Gastroesophageal sphincter (tissue), 4 donors: ENCODE data around the gene TRAF3. TPM values are rescaled to one million over a fixed set of nuclear protein-coding genes. Genes with fewer than 3 reads are reported as not detected.

Experiments used
- ATAC-seq: fragments of 150-250 bp; one replicate; pipeline ENCODE4 v1.9.1; 2016; ENCODE audit warnings: mild to moderate bottlenecking, moderate library complexity
- H3K27ac ChIP-seq, 4 donors: fragments of 200-600 bp; sonication (generic) in 3 of 4; 1 replicate in 3 of 4; 2 replicates in 1 of 4; pipeline ENCODE4 v1.5.1; 2016 to 2019
- H3K27me3 ChIP-seq: fragments of 200-600 bp; sonication (generic); one replicate; pipeline ENCODE4 v1.5.1; 2019
- H3K36me3 ChIP-seq, 2 donors: fragments of 200-600 bp; sonication (generic); one replicate each; pipeline ENCODE4 v1.5.1; 2019; ENCODE audit warnings: control low read depth in 1 of 2
- H3K4me1 ChIP-seq, 3 donors: fragments of 200-600 bp; sonication (generic); 1 replicate in 2 of 3; 2 replicates in 1 of 3; pipeline ENCODE4 v1.5.1; 2016 to 2019; ENCODE audit warnings: control low read depth in 2 of 3
- H3K4me3 ChIP-seq, 2 donors: fragments of 200-600 bp; sonication (generic); one replicate each; pipeline ENCODE4 v1.5.1; 2019; ENCODE audit warnings: mild to moderate bottlenecking in 1 of 2, moderate library complexity in 1 of 2
- H3K9me3 ChIP-seq, 3 donors: fragments of 200-600 bp; sonication (generic); one replicate each; pipeline ENCODE4 v1.5.1; 2017 to 2019; ENCODE audit warnings: control low read depth in 2 of 3
- EP300 ChIP-seq: sonication (generic); formaldehyde crosslinking; IDR thresholded peaks from one replicate; pipeline ENCODE4 v1.6.1; 2017; ENCODE audit warnings: antibody characterized with exemption, mild to moderate bottlenecking
- POLR2A ChIP-seq, 2 donors: fragments of 450-650 bp; IDR thresholded peaks; one replicate each; pipeline ENCODE4 v1.6.1; 2017; ENCODE audit warnings: antibody characterized with exemption in 2 of 2, mild to moderate bottlenecking in 2 of 2, moderate library complexity in 1 of 2
- POLR2AphosphoS5 ChIP-seq: sonication (generic); formaldehyde crosslinking; IDR thresholded peaks from one replicate; pipeline ENCODE4 v1.6.1; 2017; ENCODE audit warnings: antibody characterized with exemption
- WGBS, 2 donors: methylation state at CpG; one replicate each; pipeline ENCODE4 v1.1.5; 2018; ENCODE audit warnings: low coverage in 1 of 2; 5-methylcytosine and 5-hydroxymethylcytosine counted together
- total RNA-seq, 4 donors: library from RNA; depleted of rRNA; stranded (reverse); fragments of >200 nt; gene quantifications; one replicate each; pipeline ENCODE4 v1.1.0, GENCODE V29; 2016
- TF ChIP-seq, protein P1 (sequence below), 4 experiments: fragments of 200-600 bp in 2 of 4; fragments of 450-650 bp in 2 of 4; sonication (generic) in 1 of 4; IDR thresholded peaks; one replicate each; pipeline ENCODE4 v1.5.1; 2017 to 2019; ENCODE audit warnings: antibody characterized with exemption in 4 of 4, mild to moderate bottlenecking in 2 of 4, moderate library complexity in 2 of 4

Gene TRAF3
- total RNA-seq, 4 donors from 2014 or later = 10.9 to 29.0 (median 18.7) TPM

- Histone ChIP-seq H3K4me1 (peaks cover 0 to 26% (median 12%) of the 10 kb centered on the region in 3 donors), H3K9me3 (no peaks in the 10 kb centered on the region), H3K36me3 (peaks cover 0 to 95% of the 10 kb centered on the region in 2 donors), H3K27ac (peak overlapping the region in 3 of 4 donors; percentile 62 to 68 (median 65)), H3K27me3 (no peaks in the 10 kb centered on the region), H3K4me3 (no peak overlapping the region)
- TF ChIP-seq, protein P1, sequence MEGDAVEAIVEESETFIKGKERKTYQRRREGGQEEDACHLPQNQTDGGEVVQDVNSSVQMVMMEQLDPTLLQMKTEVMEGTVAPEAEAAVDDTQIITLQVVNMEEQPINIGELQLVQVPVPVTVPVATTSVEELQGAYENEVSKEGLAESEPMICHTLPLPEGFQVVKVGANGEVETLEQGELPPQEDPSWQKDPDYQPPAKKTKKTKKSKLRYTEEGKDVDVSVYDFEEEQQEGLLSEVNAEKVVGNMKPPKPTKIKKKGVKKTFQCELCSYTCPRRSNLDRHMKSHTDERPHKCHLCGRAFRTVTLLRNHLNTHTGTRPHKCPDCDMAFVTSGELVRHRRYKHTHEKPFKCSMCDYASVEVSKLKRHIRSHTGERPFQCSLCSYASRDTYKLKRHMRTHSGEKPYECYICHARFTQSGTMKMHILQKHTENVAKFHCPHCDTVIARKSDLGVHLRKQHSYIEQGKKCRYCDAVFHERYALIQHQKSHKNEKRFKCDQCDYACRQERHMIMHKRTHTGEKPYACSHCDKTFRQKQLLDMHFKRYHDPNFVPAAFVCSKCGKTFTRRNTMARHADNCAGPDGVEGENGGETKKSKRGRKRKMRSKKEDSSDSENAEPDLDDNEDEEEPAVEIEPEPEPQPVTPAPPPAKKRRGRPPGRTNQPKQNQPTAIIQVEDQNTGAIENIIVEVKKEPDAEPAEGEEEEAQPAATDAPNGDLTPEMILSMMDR (IDR thresholded peaks at IDR 0.05) = no peak
- TF ChIP-seq EP300 (no peak), POLR2AphosphoS5 (no peak), POLR2A (IDR thresholded peaks at IDR 0.05) (no peak)
- no peak for ATAC-seq
- 74% methylated on average over 12 of the region's 28 CpGs; no CpG with 5 or more reads in 1 of the 2 donors for WGBS, 2 donors
Observed at GRCh38 chr14:102949062-102949800, 172.0 kb downstream of the TRAF3 start.

GRCh38 chr14:102949801-102950451, 172.7 kb downstream of the TRAF3 start:
- H3K36me3 ChIP-seq = peaks cover 0 to 95% of the 10 kb centered on the region in 2 donors
- no peaks in the 10 kb centered on the region for H3K27me3 ChIP-seq
- H3K9me3 ChIP-seq = no peaks in the 10 kb centered on the region
- peak overlapping the region in 3 of 4 donors; percentile 62 to 68 (median 65) for H3K27ac ChIP-seq
- H3K4me1 ChIP-seq = peaks cover 0 to 26% (median 12%) of the 10 kb centered on the region in 3 donors
- TF ChIP-seq POLR2AphosphoS5 (peak; percentile 40), EP300 (no peak)
- ATAC-seq = peak; percentile 54
- 80% methylated on average over 1 of the region's 23 CpGs; no CpG with 5 or more reads in 1 of the 2 donors for WGBS, 2 donors
- no peak overlapping the region for H3K4me3 ChIP-seq

- 53 to 67% methylated on average over 3 to 10 of the region's 10 CpGs for WGBS, 2 donors
- Histone ChIP-seq H3K9me3 (no peaks in the 10 kb centered on the region), H3K4me1 (peaks cover 0 to 26% (median 12%) of the 10 kb centered on the region in 3 donors), H3K36me3 (peaks cover 0 to 95% of the 10 kb centered on the region in 2 donors), H3K27ac (no peak overlapping the region), H3K4me3 (no peak overlapping the region), H3K27me3 (no peaks in the 10 kb centered on the region)
- ATAC-seq = no peak
- TF ChIP-seq POLR2AphosphoS5 = no peak
Observed at GRCh38 chr14:102951034-102951433, 173.8 kb downstream of the TRAF3 start.

DNA sequence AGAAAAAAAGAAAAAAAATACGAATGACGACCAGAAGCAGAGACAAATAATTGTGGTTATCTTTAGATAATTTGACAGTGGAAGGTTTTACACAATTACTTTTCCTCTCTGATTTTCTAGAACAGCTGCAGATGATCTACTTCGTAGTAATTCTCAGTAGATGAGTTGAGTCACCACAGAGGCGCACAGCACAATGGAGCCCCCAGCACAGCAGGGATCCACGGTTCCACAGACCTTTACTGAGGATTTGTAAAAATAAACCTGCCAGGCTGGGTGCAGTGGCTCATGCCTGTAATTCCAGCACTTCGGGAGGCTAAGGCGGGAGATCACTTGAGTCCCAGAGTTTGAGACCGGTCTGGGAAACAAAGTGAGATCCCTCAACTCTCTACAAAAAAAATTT, 174.6 kb downstream of the TRAF3 start:
- Histone ChIP-seq H3K4me3 (no peak overlapping the region), H3K36me3 (peaks cover 0 to 95% of the 10 kb centered on the region in 2 donors), H3K27ac (no peak overlapping the region), H3K4me1 (peaks cover 0 to 26% (median 12%) of the 10 kb centered on the region in 3 donors), H3K27me3 (no peaks in the 10 kb centered on the region), H3K9me3 (no peaks in the 10 kb centered on the region)
- 67 to 81% methylated on average over 5 to 8 of the region's 8 CpGs for WGBS, 2 donors
- TF ChIP-seq POLR2A (IDR thresholded peaks at IDR 0.05) (no peak), POLR2AphosphoS5 (no peak), EP300 (no peak)
- TF ChIP-seq, protein P1 (IDR thresholded peaks at IDR 0.05) = no peak
- no peak for ATAC-seq

GRCh38 chr14:102952276-102952675, 175.0 kb downstream of the TRAF3 start:
- TF ChIP-seq POLR2AphosphoS5 (no peak), POLR2A (IDR thresholded peaks at IDR 0.05) (no peak), EP300 (no peak)
- TF ChIP-seq, protein P1 (IDR thresholded peaks at IDR 0.05) = no peak
- Histone ChIP-seq H3K27ac (no peak overlapping the region), H3K4me1 (peaks cover 0 to 26% (median 12%) of the 10 kb centered on the region in 3 donors), H3K9me3 (no peaks in the 10 kb centered on the region), H3K4me3 (no peak overlapping the region), H3K27me3 (no peaks in the 10 kb centered on the region), H3K36me3 (peaks cover 0 to 95% of the 10 kb centered on the region in 2 donors)
- ATAC-seq = no peak
- no CpG with 5 or more reads among the region's 6 CpGs for WGBS, 2 donors
